Stimulated activated CD8-positive, alpha-beta memory T cell treated with anti-CD3 and anti-CD28 coated beads, Interleukin-12 subunit alpha, Interleukin-12 subunit beta, amount 100 ng/mL, for 4 hours (primary cell): ENCODE data around the gene TNIK.
"Not testable (repeated sequence)": the region's sequence is repeated elsewhere in the genome, so short reads cannot be mapped to it uniquely, and the experiment has no call there.

ENCODE experiments used
- DNase-seq: peaks from one replicate; pipeline ENCODE4 v3.0.0-alpha.2; 2020; ENCODE audit warnings: low read depth

TNIK gene

DNA sequence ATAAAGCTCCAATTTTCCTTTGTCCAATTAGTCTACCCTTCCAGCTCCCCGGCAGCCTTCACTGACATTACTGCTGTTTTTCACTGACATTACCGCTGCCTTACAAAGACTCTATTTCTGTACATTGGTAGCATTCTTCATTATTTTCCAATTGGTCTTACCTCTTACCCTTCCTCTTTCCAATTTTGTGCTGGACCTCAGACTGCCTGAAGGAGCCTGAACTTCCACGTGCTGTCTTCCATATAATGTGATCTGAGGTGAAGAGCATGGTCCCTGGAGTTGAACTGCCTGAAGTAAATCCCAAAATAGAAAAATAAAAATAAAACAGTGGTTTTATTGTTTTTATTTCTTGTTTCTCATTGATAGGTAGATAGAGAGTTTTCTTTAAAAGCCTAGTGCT is 9.2 kb upstream of the TNIK start:
- DNase-seq, result no peak

- DNase-seq, result no peak
Observed at GRCh38 chr3:171468296-171468906, 8.2 kb upstream of the TNIK start.

DNA sequence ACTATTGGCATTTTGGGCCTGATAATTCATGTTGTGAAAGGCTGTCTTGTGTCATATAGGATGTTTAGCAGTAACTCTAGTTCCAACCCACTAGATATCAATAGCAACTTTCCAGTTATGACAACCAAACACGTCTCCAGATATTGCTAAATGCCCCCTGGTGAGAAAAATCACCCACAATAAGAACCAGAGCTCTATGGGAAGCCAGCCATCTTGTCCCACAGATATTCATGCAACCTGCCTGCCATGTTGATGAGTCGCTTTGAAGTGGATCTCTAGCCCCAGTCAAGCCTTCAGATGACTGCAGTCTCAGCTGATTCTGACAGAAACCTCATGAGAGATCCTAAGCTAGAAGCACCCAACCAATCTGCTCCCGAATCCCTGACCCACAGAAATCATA is 5.6 kb upstream of the TNIK start:
- no peak for DNase-seq

DNA sequence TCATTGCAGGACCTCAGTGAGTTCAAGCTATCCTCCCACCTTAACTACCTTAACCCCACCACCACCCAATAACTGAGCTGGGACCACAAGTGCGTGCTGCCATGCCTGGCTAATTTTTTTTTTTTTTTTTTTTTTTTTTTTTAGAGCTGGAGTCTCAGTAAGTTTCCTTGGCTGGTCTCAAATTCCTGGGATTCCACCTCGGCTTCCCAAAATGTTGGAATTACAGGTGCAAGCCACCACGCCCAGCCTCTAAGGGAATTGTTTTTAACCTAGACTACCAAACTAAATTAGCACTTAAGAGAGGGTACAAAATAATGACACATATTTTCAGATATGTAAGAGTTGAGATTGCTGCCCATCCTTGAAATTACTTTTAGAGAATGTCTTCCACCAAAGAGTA is 4.3 kb upstream of the TNIK start:
- no peak for DNase-seq

DNA sequence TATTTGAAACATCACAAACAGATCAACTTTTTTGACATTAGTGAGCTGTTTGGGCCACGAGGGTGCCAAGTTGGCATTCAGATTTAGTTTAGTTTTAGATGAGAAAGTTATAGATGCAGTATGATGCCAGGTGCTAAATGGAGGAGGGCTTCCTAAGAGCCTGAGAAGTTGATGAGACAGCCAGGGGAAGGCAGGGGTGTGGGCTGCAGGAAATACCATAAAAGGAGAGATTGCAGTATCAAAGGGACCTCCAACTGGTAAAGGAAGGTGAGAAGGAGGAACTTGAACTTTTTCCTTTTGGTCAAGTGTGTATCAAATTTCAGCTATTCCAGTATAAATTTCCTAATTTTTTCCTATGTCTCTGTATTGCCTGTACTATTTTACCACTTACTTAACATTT is 2.0 kb upstream of the TNIK start:
- DNase-seq, result no peak

GRCh38 chr3:171461525-171461917 is 1.3 kb upstream of the TNIK start:
- no peak for DNase-seq

GRCh38 chr3:171460725-171461524 is 720 bp upstream of the TNIK start:
- peak; percentile 15 for DNase-seq

DNA sequence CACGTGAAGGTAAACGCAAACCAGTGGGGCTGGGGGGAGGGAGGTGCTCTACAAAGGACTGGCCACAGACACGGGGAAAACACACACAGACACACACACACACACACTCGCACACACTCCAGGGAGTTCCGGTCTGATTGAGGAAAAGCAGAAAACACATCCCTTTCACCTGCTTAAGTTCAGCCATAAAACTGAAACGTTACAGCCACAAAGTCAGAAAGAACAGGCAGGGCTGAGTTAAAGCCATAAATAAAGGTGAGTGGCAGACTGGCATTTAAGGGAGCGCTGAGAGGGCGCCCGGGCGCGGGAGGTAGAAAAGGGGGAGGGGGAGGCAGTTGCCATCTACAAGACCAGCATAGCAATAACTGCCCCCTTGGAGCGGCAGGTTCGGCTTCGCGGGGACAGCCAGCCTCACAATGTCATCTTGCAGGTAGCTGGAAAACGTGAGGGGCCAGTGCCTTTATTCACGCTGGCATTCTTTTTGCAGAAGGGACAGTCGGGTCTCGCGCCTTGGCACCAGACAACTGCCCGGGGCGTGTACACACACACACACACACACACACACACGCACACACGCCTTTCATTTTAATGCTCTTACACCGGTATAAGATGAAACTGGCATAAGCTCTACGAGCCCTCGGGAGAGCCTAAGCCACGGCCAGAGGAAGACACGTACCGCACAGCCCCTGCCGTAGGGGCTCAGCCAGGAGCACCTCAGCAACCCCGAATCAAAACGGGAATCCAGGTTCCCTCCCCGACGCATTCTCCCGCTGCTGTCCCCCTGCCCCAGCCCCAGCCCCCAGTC is 866 bp downstream of the TNIK start:
- peak; percentile 31 for DNase-seq

DNA sequence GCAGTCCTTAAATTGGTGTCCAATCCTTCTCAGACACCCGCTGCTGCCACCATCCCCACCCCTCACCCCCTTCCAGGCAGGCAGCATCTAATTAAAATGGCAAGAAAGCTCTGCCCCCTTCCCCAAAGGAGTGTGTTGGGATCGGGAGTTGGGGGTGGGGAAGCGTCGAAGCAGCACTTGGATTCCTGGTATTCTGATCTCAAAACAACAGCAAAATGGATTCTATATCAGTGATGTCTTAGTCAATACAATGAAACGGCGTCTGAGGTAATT is 1.4 kb downstream of the TNIK start:
- DNase-seq, result no peak

GRCh38 chr3:171458071-171458863 is 1.9 kb downstream of the TNIK start:
- DNase-seq, result peak; percentile 24

- DNase-seq, result no peak
Observed at GRCh38 chr3:171457607-171458061, 2.6 kb downstream of the TNIK start.

DNA sequence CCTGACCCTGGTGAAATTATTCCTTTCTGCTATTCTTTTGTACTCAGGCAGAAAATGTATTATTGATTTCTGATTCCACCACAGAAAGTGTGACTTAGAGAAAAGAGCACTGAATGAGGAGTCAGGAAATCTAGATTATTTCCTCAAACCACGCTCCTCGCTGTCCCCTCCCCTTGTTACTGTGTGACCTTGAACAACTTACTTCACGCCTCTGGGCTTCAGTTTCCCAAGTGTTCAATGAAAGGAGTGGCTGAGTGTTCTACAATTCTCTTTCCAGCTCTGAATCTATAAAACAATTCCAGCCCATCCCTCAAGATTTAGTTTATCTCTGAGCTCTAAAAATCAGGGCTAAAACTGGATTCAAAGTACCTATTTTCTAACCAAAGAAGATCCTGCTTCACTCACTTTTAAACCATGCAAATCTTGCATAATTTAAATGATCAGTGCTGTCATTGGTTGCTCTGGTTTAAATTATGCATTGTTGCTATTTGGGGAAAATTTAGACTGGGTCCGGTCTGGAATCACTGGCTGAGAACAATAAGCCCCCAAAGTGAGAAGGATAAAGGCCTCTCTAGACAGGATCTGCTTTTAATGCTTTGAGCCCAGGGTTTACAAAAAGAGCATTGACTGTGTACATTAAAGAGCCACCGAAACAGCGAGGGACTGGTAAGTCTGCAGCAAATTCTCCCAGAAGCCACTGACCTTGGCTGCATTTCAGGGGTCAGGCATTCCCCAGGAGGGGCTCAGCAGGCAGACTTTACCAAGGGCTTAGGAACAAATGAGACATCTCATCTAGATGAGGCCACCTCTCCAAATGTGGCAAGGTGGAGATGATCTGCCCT is 3.2 kb downstream of the TNIK start:
- DNase-seq, result no peak

GRCh38 chr3:171455603-171456550 is 4.3 kb downstream of the TNIK start:
- DNase-seq, result no peak

DNA sequence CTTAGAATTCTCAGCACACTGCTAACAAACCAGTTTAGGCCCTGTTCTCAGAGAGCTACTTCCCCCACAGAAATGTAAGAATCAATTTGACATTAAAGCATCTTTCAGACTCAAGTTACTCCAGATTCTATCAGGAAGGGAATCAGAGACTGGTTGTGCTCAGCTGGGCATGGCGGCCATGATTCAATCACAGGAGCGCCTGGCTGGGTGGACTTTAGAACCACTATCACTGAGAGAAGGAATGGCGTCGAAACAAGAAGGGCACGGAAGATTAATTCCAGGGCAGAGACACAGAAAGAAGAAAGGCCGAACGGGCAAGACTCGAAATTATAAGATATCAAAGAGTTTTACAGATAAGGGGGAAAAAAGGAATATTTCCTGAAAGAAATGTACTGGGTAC is 6.2 kb downstream of the TNIK start:
- no peak for DNase-seq

DNA sequence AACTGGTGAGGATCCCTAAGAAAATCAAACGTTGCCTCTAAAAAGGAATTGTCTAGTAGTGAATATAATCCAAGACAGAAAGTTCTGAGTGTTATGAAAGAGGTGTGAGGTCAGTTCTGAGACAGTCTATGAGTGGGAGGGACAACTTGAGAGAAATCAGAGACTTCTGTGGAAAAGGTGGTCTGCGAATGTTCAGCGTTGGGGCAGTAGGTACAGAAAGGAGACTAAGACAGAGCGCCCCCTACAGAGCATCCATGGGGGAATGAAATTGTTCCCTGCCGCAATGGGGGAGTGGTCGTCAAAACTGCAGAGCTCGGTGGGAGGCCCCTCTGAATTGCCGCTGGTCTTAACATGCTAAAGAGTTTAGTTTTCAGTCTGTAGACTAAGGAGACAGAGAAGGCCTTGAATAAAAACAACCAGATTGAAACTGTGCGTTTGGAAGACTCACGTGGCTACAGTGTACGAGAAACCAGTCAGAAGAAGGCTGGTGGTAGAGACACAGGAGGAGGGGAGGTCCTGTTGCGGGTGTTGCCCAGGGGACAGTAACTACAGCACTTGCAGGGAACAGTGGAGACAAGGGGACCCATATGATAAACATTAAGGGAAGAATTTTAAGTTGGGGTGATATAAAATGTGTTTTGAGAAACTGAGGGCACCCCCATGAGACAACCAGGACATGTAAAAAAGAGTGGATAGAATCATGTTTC is 6.9 kb downstream of the TNIK start:
- DNase-seq, result no peak

DNA sequence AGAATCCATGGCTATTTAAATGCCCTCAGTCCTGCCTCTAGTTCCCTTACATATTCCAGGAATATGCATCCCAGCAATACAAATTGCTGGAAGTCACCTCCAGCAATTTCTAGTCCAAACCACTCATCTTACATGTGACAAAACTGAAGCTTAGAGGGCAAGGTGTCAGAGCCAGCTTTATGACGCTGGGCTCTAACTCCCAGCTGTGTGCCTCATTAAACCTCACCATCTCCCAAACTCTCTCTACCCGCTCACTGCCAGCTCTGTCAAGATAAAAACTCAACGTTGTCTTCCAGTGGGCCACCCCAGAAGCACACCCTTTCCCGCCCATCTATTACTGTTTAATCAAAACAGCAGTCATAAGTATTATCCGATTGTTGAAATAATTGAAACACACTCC is 7.9 kb downstream of the TNIK start:
- no peak for DNase-seq

DNA sequence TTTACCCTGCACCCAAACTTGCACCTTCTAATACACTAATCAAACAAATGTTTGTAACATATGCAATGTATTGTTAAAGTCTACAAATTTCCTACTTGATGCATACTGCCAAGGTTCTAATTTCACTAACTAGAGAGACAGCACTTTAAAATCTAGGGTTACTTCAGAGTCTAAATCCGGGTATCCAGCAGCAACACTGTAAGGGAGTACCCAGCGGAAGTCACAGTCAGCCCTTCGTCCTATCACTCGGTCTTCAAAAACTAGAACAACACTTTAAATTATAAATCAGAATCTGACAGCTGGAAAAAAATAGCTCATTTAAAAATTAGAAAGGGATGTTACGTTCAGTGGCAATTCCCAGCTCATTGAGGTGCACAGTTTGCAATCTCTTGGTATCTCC is 8.3 kb downstream of the TNIK start:
- DNase-seq, result no peak

DNA sequence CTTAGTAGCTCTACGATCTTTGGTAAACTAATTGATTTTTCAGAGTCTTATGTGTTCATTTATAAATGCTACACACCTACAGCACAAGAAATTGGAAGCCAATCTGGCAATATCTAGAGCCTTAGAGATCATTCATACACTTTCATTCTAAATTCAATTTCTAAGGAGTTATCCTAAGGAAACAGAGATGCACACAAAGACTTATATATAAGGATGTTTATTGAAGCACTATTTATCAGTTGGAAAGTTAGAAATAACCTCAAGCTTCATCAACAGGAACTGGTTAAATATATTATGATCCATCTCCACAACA is 12.7 kb downstream of the TNIK start:
- not testable (repeated sequence) for DNase-seq

GRCh38 chr3:171446801-171447578 is 13.2 kb downstream of the TNIK start:
- no peak for DNase-seq
